ENCODE data around the gene SPRED1.

The SPRED1 gene

DNA sequence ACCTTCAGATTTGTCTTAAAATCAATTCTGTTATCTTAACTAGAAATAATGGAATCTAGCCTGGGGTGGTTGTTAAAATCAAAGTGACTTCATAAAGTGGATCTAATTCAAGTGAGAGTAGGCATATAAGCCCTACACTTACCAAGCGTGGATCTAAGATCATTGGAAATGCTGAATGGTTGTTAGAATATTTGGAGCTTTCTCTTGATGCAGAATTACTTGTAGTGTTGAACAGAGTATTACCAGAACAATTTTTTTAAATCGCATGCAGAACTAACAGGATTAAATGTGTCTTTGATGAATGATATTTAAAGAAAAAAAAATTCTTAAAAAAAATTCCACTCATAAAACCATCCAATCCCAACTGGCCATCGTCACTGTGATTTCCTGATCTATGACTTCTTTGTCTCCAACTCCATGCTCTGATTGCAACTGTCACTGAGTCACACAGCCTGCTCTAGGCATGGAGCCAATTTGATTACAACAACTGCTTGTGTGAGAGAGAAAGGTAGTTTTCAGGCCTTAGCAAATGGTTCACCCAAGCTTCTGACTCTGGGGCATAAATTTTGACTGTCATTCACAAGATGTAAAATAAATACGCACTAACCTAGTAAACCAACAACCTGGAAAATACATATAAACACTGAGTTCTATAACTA is 25.9 kb upstream of the SPRED1 start (continued):
- TF ChIP-seq, protein P1, sequence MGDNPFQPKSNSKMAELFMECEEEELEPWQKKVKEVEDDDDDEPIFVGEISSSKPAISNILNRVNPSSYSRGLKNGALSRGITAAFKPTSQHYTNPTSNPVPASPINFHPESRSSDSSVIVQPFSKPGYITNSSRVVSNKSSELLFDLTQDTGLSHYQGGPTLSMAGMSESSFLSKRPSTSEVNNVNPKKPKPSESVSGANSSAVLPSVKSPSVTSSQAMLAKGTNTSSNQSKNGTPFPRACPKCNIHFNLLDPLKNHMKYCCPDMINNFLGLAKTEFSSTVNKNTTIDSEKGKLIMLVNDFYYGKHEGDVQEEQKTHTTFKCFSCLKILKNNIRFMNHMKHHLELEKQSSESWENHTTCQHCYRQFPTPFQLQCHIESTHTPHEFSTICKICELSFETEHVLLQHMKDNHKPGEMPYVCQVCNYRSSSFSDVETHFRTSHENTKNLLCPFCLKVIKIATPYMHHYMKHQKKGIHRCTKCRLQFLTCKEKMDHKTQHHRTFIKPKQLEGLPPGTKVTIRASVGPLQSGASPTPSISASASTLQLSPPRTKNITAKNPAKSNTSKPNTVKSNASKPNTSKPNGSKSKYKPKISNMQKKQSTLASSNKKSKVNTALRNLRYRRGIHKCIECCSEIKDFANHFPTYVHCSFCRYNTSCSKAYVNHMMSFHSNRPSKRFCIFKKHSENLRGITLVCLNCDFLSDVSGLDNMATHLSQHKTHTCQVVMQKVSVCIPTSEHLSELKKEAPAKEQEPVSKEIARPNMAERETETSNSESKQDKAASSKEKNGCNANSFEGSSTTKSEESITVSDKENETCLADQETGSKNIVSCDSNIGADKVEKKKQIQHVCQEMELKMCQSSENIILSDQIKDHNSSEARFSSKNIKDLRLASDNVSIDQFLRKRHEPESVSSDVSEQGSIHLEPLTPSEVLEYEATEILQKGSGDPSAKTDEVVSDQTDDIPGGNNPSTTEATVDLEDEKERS (tag by site-specific recombination; IDR thresholded peaks at IDR 0.05), result no peak
- no peak for TF ChIP-seq ZNF169 (tag by site-specific recombination; IDR thresholded peaks at IDR 0.05)
- TF ChIP-seq GFI1B (tag by site-specific recombination; IDR thresholded peaks at IDR 0.05), result 0 out of 2 replicates have a peak, but pooled peaks have one; percentile 49
- no peak for TF ChIP-seq ZNF121 (tag by site-specific recombination; IDR thresholded peaks at IDR 0.05)
- TF ChIP-seq ZNF843 (tag by site-specific recombination; IDR thresholded peaks at IDR 0.05), result no peak
- peak; percentile 68 for TF ChIP-seq ZNF660 (tag by site-specific recombination; IDR thresholded peaks at IDR 0.05)

DNA sequence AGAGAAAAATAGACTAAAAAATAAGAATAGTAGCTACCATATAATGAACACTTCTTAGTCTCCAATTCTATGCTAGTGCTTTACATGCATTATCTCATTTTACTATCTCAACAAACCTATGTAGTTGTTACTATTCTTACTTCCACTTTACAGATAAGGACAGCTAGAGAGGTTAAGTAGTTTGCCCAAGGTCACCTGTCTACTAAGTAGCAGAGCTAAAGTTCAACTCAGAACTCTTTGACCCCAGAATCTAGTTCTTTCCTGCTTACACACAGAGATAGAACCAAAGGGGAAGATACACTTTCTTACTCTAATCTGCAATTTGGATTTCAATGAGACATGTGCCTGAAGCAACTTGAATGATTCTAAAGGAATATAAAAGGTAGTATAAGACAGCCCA is 24.7 kb upstream of the SPRED1 start:
- no peak overlapping the region for H3K4me3 ChIP-seq (ENCODE audit: low read depth, low read length)
- H3K36me3 ChIP-seq (ENCODE audit: control insufficient read depth in 2 of 2, insufficient read depth in 1 of 2, low read length in 2 of 2), result no peaks in the 10 kb centered on the region
- H3K9me3 ChIP-seq (ENCODE audit: control insufficient read depth, insufficient read depth, low read depth, low read length), result no peaks in the 10 kb centered on the region
- POLR2A ChIA-PET, result interaction anchor here (0.9 kb wide), 1 partner anchor 25 kb away, joined by 3 read pairs; the partner anchor contains the start of gene SPRED1
- H3K27ac ChIP-seq (ENCODE audit: extremely low read depth, low read depth, low read length), result no peak overlapping the region
- TF ChIP-seq, protein P2, sequence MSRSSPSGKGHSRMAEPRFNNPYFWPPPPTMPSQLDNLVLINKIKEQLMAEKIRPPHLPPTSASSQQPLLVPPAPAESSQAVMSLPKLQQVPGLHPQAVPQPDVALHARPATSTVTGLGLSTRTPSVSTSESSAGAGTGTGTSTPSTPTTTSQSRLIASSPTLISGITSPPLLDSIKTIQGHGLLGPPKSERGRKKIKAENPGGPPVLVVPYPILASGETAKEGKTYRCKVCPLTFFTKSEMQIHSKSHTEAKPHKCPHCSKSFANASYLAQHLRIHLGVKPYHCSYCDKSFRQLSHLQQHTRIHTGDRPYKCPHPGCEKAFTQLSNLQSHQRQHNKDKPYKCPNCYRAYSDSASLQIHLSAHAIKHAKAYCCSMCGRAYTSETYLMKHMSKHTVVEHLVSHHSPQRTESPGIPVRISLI (tag by site-specific recombination; IDR thresholded peaks at IDR 0.05), result no peak
- TF ChIP-seq ZNF654 (tag by site-specific recombination; IDR thresholded peaks at IDR 0.05; ENCODE audit: low read depth) (no peak), ZNF169 (tag by site-specific recombination; IDR thresholded peaks at IDR 0.05) (no peak), ZNF133 (tag by site-specific recombination; IDR thresholded peaks at IDR 0.05) (no peak), SP7 (tag by site-specific recombination; IDR thresholded peaks at IDR 0.05) (no peak), ZNF223 (tag by site-specific recombination; IDR thresholded peaks at IDR 0.05) (no peak)
- TF ChIP-seq, protein P3, sequence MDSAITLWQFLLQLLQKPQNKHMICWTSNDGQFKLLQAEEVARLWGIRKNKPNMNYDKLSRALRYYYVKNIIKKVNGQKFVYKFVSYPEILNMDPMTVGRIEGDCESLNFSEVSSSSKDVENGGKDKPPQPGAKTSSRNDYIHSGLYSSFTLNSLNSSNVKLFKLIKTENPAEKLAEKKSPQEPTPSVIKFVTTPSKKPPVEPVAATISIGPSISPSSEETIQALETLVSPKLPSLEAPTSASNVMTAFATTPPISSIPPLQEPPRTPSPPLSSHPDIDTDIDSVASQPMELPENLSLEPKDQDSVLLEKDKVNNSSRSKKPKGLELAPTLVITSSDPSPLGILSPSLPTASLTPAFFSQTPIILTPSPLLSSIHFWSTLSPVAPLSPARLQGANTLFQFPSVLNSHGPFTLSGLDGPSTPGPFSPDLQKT (IDR thresholded peaks at IDR 0.05; ENCODE audit: borderline replicate concordance, low read depth, low read length), result no peak
- TF ChIP-seq, protein P4, sequence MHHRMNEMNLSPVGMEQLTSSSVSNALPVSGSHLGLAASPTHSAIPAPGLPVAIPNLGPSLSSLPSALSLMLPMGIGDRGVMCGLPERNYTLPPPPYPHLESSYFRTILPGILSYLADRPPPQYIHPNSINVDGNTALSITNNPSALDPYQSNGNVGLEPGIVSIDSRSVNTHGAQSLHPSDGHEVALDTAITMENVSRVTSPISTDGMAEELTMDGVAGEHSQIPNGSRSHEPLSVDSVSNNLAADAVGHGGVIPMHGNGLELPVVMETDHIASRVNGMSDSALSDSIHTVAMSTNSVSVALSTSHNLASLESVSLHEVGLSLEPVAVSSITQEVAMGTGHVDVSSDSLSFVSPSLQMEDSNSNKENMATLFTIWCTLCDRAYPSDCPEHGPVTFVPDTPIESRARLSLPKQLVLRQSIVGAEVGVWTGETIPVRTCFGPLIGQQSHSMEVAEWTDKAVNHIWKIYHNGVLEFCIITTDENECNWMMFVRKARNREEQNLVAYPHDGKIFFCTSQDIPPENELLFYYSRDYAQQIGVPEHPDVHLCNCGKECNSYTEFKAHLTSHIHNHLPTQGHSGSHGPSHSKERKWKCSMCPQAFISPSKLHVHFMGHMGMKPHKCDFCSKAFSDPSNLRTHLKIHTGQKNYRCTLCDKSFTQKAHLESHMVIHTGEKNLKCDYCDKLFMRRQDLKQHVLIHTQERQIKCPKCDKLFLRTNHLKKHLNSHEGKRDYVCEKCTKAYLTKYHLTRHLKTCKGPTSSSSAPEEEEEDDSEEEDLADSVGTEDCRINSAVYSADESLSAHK (tag by site-specific recombination; IDR thresholded peaks at IDR 0.05), result no peak
- peaks cover 13% of the 10 kb centered on the region for H3K4me1 ChIP-seq (ENCODE audit: control insufficient read depth, insufficient read depth, low read length)
- CTCF ChIA-PET, result no interaction called here

DNA sequence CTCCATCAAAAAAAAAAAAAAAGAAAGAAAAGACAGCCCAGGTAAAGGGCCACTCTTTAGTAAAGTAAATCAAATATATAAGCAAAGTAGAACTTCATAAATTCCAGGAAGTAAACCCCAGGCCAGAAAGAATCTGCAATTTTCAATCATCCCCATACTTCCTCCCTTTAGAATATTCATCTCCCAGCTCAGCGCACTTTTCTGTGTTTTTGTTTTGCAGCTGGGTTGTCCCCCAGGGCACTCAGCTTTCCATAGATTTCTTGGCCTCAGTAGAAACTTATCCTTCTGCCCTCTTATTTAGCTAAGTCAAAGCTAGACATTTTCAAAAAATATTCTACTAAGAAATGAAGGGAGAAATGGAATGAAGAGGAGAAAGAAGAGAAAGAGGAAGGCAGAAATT is 24.0 kb upstream of the SPRED1 start:
- Histone ChIP-seq H3K4me1 (ENCODE audit: control insufficient read depth, insufficient read depth, low read length) (peaks cover 13% of the 10 kb centered on the region), H3K4me3 (ENCODE audit: low read depth, low read length) (no peak overlapping the region), H3K27ac (ENCODE audit: extremely low read depth, low read depth, low read length) (no peak overlapping the region), H3K36me3 (ENCODE audit: control insufficient read depth in 2 of 2, insufficient read depth in 1 of 2, low read length in 2 of 2) (no peaks in the 10 kb centered on the region), H3K9me3 (ENCODE audit: control insufficient read depth, insufficient read depth, low read depth, low read length) (no peaks in the 10 kb centered on the region)
- ChIA-PET POLR2A (interaction anchor here (0.9 kb wide), 1 partner anchor 24 kb away, joined by 3 read pairs; the partner anchor contains the start of gene SPRED1), CTCF (no interaction called here)
- TF ChIP-seq ZSCAN30 (tag by site-specific recombination; IDR thresholded peaks at IDR 0.05), result no peak
- no peak for TF ChIP-seq ZNF777 (tag by site-specific recombination; IDR thresholded peaks at IDR 0.05; ENCODE audit: borderline replicate concordance)
- no peak for TF ChIP-seq KLF1 (tag by site-specific recombination; IDR thresholded peaks at IDR 0.05)
- TF ChIP-seq GLIS2 (tag by site-specific recombination; IDR thresholded peaks at IDR 0.05), result no peak
- no peak for TF ChIP-seq ZNF292 (tag by site-specific recombination; IDR thresholded peaks at IDR 0.05; ENCODE audit: borderline replicate concordance, low read depth)
- TF ChIP-seq, protein P5, sequence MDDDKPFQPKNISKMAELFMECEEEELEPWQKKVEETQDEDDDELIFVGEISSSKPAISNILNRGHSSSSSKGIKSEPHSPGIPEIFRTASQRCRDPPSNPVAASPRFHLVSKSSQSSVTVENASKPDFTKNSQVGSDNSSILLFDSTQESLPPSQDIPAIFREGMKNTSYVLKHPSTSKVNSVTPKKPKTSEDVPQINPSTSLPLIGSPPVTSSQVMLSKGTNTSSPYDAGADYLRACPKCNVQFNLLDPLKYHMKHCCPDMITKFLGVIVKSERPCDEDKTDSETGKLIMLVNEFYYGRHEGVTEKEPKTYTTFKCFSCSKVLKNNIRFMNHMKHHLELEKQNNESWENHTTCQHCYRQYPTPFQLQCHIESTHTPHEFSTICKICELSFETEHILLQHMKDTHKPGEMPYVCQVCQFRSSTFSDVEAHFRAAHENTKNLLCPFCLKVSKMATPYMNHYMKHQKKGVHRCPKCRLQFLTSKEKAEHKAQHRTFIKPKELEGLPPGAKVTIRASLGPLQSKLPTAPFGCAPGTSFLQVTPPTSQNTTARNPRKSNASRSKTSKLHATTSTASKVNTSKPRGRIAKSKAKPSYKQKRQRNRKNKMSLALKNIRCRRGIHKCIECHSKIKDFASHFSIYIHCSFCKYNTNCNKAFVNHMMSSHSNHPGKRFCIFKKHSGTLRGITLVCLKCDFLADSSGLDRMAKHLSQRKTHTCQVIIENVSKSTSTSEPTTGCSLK (tag by site-specific recombination; IDR thresholded peaks at IDR 0.05), result no peak
- TF ChIP-seq ZBTB20 (tag by site-specific recombination; IDR thresholded peaks at IDR 0.05), result no peak
- no peak for TF ChIP-seq ZNF174 (tag by site-specific recombination; IDR thresholded peaks at IDR 0.05)
- no peak for TF ChIP-seq ZNF585B (tag by site-specific recombination; IDR thresholded peaks at IDR 0.05)
- TF ChIP-seq KLF8 (tag by site-specific recombination; IDR thresholded peaks at IDR 0.05), result no peak
